Measurements from ENCODE around the gene ISOC2.
"Not testable (repeated sequence)": the region's sequence is repeated elsewhere in the genome, so short reads cannot be mapped to it uniquely, and the experiment has no call there.

ISOC2 gene

GRCh38 chr19:55457683-55458457 lies 3.6 kb downstream of the ISOC2 start:
- no peak for DNase-seq (ENCODE audit: low read depth in 3 of 3)

GRCh38 chr19:55456347-55456746 lies 5.1 kb downstream of the ISOC2 start:
- DNase-seq (ENCODE audit: low read depth in 3 of 3) = no peak

- no peak for DNase-seq (ENCODE audit: low read depth in 3 of 3)
Measured at GRCh38 chr19:55455576-55456235, 5.7 kb downstream of the ISOC2 start.

GRCh38 chr19:55454787-55455243 lies 6.6 kb downstream of the ISOC2 start:
- DNase-seq (ENCODE audit: low read depth in 3 of 3) = peak in 1 of 3 experiments; percentile 49

- DNase-seq (ENCODE audit: low read depth in 3 of 3) = no peak
Measured at GRCh38 chr19:55453511-55454260, 7.8 kb downstream of the ISOC2 start.

- peak in 1 of 3 experiments; percentile 38 for DNase-seq (ENCODE audit: low read depth in 3 of 3)
Measured at GRCh38 chr19:55452749-55453346, 8.6 kb downstream of the ISOC2 start.

- DNase-seq (ENCODE audit: low read depth in 3 of 3) = no peak
Measured at GRCh38 chr19:55451965-55452748, 9.3 kb downstream of the ISOC2 start.

GRCh38 chr19:55451163-55451964 lies 10.1 kb downstream of the ISOC2 start:
- no peak for DNase-seq (ENCODE audit: low read depth in 3 of 3)

- no peak for DNase-seq (ENCODE audit: low read depth in 3 of 3)
Measured at GRCh38 chr19:55449469-55449868, 12.0 kb downstream of the ISOC2 start.

- not testable (repeated sequence) for DNase-seq (ENCODE audit: low read depth in 3 of 3)
Measured at GRCh38 chr19:55448175-55448490, 13.3 kb downstream of the ISOC2 start.

- DNase-seq (ENCODE audit: low read depth in 3 of 3) = no peak
Measured at GRCh38 chr19:55447421-55448174, 13.8 kb downstream of the ISOC2 start.

GRCh38 chr19:55446060-55446459 lies 15.4 kb downstream of the ISOC2 start:
- DNase-seq (ENCODE audit: low read depth in 3 of 3) = no peak

- DNase-seq (ENCODE audit: low read depth in 3 of 3) = no peak
Measured at GRCh38 chr19:55444646-55445045, 16.8 kb downstream of the ISOC2 start.

- no peak for DNase-seq (ENCODE audit: low read depth in 3 of 3)
Measured at GRCh38 chr19:55443824-55444480, 17.5 kb downstream of the ISOC2 start.

- DNase-seq (ENCODE audit: low read depth in 3 of 3) = no peak
Measured at GRCh38 chr19:55443045-55443823, 18.2 kb downstream of the ISOC2 start, which contains the start of gene SHISA7. Gene SHISA7, minus strand, starts transcription at chr19:55443300. Its CDS starts 437 bp downstream, at chr19:55442863.

GRCh38 chr19:55442372-55442961 lies 19.0 kb downstream of the ISOC2 start:
- DNase-seq (ENCODE audit: low read depth in 3 of 3) = no peak

- DNase-seq (ENCODE audit: low read depth in 3 of 3) = no peak
Measured at GRCh38 chr19:55441692-55442321, 19.6 kb downstream of the ISOC2 start.

GRCh38 chr19:55441319-55441691 lies 20.1 kb downstream of the ISOC2 start:
- no peak for DNase-seq (ENCODE audit: low read depth in 3 of 3)

All from stimulated activated CD4-positive, alpha-beta T cell treated with anti-CD3 and anti-CD28 coated beads, TNF-alpha, amount 100 ng/mL, for 24 hours (primary cell).